NCI-H446 (cell line): ENCODE results near the gene HOXC13.

Experiments used
- DNase-seq, 2 experiments: peaks; one replicate each; lab custom pipeline; 2025; lab: John Stamatoyannopoulos, UW

The HOXC13 gene

DNA sequence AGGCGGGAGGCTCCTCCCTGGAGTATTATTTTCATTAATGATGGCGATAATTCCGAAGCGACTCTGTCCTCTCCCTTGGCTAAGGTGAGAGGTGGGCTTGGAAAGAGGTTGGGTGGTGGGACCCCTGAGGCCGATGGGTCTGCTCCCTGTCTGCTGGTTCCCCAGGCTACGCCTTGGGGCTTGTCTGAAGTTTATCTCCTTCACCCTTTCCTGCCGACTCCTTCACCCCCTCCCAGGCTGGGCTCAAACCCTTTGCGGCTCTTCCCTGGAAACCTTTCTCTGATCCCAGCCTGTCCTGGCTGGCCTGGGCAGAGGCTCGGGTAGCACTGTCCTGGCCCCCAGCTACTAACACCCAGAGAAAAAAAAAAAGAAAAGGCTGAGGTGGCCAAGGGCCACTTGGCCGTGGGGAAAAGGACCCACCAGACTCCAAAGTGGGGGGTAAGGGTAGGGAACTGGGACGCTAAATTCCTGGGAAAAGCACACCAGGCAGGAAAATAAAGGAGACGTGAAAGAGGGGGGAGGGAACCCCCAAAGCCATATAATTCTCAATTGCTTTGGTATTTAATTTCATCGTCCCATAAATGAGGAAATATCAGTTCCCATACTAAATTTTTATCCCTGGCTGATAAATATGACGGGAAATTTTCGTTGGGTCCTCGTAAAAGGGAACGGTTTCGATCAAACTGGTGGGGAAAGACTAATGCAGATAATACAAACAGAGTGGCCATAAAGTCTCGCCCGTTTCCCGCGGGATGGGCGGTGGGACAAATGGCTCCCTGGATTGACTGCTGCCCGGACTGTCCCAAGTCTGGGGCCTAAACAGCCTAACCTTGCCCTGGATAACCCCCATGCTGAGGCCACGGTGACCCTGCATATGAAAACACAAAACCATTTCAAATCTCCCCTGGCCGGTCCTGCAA is 44.3 kb downstream of the HOXC13 start:
- no peak for DNase-seq

DNA sequence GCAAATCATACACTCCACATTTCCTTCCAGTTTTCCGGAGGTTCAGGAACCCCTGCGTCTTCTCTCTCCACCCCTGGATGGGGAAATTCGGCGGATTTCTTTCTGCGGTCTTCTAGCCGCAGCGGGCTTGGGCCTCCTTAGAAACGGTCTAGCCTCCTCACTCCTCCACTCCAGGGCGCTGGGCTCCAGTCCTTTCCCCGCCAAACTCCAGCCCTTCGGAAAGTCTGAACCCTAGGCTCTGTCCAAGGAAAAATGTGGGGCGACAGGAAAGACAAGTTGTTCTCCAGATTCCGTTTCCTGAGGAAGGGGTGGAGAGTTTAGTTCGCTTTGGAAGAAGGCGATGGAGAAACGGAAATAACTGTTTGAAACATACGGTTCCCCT is 44.9 kb downstream of the HOXC13 start:
- DNase-seq, result no peak

DNA sequence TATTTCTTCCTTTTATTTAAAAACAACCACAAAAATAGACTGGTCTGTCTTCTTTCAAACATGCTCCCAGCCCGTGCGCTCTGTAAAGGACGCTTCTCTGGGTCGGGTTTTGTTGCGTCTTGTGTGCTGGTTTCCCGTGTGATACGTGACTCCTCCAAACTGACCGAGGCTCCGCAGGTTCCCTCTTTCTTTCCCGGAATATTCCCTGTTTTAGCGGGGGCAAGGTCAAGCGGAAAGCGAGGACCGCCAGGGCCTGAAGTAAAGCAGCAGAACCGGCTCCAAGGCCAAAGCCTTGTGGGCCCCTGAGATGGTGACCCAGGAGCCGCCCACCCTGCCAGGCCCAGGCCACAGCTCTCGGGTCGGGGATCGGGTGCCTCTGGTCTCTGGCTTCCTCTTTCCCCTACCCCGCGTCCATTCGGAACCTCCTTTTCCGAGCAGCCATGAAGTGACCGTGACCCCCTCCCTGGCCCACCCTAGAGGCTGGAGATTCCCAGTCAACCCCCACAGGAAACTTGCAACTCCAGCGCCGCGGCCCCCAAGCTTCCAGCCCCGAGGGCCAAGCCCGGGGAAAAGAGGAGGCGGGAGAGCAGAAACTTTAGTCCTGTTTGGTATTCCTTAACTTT is 45.4 kb downstream of the HOXC13 start:
- DNase-seq, result no peak

DNA sequence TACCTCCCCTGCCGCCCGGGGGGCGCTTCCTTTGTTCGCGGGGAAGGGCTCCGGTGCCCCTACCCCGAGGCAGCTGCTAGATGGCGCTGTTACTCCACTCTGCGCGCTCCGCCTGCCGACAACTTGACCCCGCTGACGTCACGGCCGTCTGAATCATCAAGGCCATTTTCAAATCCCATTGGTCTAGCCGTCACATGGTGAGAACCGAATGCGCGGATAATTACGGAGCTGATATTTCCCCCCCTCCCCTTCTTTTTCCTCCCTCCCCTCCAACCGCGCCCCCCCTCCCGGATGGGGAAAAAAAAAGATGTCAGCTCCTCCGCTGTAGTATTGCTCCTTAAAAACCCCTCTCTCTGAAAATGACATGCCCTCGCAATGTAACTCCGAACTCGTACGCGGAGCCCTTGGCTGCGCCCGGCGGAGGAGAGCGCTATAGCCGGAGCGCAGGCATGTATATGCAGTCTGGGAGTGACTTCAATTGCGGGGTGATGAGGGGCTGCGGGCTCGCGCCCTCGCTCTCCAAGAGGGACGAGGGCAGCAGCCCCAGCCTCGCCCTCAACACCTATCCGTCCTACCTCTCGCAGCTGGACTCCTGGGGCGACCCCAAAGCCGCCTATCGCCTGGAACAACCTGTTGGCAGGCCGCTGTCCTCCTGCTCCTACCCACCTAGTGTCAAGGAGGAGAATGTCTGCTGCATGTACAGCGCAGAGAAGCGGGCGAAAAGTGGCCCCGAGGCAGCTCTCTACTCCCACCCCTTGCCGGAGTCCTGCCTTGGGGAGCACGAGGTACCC is 46.5 kb downstream of the HOXC13 start, which contains the start of gene HOXC10:
Gene HOXC10 (plus strand): TSS at position 246 of the 791 bp plus-strand sequence. CDS start 114 bp downstream, at position 360.
- peak; percentile 81 to 96 for DNase-seq

DNA sequence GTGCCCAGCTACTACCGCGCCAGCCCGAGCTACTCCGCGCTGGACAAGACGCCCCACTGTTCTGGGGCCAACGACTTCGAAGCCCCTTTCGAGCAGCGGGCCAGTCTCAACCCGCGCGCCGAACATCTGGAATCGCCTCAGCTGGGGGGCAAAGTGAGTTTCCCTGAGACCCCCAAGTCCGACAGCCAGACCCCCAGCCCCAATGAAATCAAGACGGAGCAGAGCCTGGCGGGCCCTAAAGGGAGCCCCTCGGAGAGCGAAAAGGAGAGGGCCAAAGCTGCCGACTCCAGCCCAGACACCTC is 47.0 kb downstream of the HOXC13 start:
- no peak for DNase-seq

DNA sequence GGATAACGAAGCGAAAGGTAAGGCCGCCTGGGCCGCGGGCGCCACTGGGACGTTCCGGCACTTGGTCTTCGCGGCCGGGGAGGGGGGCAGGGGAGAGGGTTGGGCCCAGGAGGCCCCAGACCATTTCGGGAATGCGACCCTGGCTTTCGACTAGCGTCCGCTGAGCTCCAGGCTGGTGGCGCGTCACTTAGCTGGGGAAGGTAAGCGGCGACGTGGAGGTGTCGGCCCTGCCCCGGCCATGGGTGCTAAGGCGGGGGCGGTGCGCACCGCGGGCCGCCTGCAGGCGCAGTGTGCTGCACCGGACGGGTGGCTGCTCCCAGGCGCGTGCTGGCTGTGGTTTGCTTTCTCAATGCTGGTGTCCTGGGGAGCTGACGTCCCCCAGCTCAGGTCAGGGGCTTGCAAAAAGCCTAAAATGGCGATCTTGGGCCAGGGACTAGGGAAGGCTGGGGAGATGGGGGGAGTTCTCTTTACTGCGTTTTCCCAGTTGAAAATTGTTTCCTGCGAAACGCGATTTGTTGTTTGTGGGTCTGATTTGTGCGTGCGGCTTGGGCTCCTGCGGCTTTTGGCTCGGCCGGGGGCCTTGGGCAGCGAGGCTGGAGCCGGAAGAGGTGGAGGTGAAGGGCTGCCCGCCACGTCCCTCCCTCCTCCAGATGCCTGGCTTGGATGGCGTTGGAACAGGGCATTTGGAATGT is 47.5 kb downstream of the HOXC13 start:
- DNase-seq, result no peak

DNA sequence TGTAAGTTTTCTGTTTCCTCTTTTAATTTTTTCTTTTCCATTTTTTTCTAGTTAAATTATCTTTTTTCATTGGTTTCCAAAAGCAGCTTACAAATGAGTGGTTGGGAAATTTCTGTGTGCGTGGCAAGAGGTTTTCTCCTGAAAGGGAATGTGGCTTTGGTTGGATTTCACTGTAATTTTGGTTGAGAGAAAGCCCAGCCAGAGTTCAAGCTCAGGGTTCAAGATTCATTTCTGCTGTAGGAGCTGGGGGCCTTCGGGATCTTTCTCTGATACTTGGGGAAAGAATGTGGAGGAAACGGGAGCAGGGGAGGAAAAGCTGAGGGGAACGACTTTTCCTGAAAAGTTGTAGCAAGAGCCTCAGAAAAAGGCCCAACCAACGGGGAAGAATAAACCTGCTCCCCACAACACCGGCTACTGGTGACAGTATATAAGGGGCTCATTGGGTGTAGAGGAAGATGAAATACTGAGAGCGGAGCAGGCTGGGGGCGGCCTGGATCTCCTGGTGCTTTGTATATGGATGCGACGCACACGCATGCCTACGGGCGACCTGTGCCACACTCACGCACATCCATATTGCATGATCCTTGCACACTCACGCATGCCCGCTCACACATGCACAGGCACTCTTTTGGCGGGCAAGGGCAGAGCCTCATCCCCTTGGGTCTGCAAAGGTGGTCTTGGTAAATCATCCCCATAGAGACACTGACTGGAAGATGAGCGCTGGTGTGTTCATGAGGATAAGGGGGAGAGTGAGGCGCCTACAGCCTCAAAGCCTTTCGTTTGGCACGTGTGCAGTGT is 48.3 kb downstream of the HOXC13 start:
- DNase-seq, result no peak

DNA sequence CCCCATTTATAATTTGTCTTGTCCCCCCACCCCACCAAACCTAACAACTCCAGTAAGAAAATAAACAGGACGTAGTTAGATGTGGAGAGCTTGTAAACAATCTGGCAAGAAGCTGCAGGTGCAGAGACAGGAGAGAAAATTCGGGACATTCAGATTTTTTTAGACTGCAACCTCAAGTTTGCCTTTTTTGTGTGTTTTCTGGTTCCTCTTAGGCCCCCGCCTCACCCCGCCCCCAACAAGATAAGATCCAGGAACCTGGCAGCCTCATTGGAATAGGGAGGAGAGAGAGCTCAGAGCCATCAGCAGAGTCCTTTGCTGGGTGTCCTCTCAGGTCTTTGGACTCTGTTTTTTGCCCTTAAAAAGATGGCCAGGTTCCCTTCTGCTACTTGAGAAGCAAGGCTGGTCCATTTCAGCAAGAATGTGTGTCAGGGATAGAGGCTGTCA is 49.2 kb downstream of the HOXC13 start:
- DNase-seq, result no peak

DNA sequence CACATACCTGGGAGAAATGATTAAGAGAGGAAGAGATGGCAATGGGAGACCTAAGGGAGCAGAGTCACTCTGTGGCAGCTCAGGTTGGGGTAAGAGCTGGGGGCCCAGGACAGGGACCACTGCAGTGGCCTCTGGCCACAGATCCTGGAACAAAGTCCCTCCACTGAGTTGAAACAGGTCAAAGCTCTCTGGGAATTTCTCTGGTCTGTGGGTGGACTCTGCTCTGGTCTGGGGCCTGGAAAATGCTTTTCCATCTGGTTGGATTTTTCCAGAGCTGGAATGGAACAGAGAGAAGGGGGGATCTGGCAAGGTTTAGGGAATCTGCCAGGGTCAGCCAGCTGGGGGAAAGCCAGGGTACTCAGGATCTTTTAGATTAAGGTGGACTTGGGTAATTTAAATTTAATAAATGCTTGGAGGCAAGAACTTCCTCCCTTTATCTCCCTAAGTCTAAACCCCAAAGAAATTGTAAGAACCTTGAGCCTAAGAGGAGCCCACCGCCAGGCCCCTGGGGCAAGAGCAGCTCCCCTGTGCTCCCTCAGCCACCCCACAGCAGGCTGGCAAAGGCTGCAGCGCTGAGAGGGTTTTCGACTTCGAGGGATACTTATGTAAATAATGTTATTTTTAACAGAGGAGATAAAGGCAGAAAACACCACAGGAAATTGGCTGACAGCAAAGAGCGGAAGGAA is 50.1 kb downstream of the HOXC13 start:
- no peak for DNase-seq

DNA sequence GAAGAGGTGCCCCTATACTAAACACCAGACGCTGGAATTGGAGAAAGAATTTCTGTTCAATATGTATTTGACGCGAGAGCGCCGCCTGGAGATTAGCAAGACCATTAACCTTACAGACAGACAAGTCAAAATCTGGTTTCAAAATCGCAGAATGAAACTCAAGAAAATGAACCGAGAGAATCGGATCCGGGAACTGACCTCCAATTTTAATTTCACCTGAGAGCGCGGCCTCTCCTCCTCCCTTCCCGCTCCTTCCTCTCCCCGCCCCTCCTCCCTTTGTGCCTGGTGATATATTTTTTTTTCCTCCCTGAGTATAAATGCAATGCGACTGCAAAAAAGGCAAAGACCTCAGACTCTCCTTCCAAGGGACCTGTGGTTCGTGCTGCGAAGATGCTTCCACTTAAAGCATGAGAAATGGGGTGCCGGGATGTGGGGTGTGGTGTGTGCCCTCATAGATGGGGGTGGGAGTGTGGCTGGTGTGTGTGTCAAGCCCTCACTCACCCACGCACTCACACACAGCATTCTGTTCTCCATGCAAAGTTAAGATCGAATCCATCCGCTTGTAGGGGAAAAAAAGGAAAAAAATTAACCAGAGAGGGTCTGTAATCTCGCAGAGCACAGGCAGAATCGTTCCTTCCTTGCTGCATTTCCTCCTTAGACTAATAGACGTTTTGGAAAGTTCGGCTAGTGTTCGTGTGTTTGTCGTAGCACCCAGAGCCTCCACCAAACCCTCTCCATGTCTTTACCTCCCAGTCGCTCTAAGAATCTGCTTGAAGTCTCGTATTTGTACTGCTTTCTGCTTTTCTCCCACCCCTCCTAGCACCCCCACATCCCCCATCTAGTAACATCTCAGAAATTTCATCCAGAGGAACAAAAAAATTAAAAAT is 50.8 kb downstream of the HOXC13 start:
- peak; percentile 35 to 48 for DNase-seq

DNA sequence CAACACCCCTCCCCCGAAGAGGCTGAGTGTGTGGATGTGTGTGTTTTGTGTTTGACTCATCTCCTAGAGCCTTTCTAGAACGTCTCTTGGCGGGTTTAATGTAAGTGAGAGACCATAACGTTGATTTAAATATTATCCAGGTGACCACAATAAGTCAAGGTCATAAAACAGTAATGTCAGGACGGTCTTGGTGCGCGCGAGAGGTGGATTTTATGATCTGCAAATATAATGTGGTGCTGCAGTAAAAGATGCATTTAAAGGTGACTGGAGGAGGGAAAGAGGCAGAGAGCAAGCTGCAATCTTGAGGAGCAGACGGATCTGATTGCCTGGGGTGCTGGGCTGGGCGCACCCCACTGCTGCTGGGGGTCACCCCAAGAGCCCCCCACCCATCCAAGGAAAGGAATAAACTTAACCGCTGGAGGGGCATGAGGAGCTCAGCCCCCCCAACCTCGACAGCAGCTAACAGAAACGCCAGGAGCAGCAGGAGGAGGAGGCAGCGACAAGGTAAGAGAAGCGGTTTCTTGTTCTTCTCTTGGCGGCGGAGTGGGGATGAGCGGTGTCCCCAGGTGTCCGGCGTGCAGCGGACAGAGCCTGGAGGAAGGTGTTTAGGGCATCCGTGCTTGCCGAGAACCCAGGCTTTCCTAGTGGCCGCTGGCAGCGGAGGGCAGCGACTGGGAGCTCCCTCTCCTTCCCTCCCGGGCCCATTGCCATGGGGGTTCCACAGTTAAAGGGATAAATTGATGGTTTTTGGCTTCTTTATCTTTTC is 51.9 kb downstream of the HOXC13 start:
- DNase-seq, result no peak

DNA sequence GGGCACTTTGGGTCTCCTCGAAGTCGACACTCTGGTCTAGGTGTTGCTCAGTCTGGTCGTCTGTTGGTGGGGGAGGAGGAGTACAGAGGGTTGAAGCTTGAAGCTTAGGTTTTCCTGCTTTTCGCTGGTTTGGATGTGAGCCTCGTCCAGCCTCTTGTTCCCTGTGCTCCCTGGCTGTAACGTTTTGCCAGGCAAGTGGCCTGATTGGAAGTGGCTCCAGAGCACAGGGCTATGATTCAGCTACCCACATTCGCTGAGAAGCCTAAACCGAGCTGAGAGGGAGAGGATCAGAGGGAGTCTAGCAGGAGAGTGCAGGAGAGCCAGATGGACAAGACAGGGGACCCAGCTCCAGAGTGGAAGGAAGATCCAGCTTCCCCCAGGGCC is 52.4 kb downstream of the HOXC13 start:
- peak in 1 of 2 experiments; percentile 18 for DNase-seq

DNA sequence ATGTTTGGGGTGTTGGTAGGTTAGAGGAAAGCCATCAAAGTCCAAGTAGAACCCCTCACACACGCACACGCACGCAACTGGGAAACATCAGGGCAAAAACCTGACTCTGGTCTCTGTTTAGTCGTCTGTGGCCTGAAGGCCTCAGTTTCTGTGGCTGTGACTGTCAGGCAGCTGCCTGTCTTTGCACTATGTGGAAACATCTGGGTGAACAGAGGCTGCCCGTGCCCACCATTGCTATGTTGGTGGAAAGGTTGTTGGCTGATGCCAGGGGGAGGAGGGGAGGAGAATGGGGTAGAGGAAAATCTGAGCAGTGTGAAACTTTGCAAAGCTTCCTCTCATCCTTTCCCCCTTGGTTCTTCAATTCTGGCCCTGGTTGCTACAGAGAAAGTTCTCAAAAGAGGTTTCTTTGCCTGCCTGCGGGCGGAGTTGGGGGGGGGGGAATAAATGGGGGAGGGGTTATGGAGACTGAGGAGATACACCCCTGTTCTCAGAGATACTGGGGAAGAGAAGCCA is 53.8 kb downstream of the HOXC13 start:
- no peak for DNase-seq

DNA sequence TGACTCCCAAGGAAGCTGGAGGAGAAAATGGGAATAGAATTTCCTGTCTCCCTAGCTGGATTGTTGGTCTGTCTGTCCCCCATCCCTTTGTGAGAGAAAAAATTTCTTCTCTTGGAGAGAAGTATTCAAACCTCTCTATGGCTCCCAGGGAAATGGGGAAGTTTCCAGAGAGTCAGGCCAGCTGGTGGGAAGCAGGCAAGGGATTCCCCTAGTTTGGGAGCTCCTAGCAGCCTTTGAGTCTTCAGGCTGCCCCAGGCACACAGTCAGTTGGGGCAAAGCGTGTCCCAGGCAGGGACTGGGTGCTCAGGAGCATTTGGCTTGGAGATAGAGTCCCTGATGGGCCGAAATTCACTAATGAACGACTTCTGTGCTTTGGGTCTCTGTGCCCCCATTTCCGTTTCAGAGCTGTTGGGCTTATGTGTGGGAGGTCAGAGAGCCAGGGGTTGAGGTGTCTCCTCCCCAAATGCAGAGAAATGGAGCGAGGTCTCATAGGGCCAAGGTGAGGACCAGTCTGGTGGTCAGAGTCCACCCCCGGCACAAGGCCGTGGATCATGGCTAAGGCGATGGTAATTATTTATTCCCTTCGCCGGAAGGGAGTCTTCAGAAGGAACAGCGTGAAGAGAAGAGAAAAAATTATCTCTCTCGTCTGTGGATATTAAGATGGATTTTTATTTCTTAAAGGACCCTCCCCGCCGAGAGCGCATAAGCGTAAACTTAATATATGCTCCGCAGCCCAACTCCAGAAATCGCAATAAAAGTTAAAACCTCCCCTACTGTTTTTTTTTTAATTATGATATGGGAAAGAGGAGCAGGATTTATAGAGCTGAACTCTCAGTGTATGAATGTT is 54.8 kb downstream of the HOXC13 start:
- no peak for DNase-seq

DNA sequence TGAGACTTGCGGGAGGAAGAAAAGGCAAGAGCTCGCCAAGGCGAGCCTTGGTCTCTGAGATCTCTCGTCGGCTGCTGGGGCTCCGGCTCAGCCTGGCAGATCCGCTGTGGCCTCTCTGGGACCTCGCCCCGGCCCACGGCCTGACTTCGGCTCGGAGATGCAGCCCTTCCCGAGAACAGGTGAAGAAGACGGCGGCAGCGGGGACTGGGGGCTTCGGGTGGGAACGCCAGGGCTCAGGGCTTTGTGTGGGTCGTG is 55.3 kb downstream of the HOXC13 start:
- DNase-seq, result no peak

DNA sequence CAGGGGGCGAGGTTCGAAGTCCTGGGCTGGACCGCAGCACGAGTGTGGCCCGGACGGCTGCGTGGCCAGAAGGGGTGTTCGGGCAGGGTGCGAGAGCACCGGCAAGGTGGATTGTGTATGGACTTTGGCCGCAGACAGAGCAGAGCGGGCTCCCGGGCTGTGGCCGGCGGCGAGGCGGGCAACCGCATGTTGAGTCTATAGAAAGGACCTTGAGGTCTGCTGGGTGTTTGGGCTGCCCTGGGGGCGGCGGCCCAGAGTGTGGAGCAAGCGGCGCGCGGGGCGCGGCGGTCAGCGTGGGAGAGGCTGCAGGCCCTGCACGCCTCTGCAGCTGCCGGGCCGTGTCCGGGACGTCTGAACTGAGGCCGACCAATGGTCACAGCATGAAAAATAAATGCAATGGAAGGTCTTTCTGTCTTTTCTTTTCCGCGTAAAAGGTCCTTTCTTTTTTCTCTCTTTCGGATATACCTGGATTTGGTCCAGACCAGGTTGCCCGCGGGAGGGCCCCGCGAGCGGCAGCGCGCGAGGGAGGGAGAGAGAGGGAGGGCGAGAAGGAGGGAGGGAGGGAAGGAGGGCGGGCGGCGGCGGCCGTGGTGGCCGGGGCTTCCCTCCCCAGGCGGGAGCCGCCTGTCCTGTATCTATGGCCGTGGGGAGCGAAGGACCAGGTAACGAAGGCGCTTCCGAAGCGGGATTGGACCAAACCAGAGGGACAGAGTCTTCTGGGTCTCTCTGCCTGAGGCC is 55.8 kb downstream of the HOXC13 start:
- DNase-seq, result no peak

DNA sequence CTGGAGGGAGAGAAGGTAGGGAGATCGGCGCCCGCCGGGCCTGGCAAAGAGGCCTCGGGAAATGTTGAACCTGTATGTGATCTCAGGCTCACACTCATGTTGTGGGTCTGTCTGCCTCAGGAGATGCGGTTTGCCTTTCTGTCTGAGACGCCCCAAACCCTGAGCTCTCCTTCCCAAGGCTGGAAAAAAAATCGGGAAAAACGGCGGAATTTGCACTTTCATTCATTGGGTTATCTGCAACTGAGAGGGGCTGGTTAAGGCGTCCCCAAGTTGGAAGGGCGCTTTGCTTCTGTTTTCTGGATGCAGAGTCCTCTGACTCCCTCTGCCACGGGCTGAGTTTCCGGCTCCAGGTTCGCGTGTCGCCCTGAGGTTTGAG is 56.4 kb downstream of the HOXC13 start:
- no peak for DNase-seq
